ENCODE results near the gene PTPN14. TPM values are rescaled to one million over a fixed set of nuclear protein-coding genes. Genes with fewer than 3 reads are reported as not detected.

PTPN14 gene
- total RNA-seq, 5 donors from 2014 or later (not counting 1 experiment from before 2014, with no cell fraction given): 0.02 to 0.36 (median 0.29) TPM

DNA sequence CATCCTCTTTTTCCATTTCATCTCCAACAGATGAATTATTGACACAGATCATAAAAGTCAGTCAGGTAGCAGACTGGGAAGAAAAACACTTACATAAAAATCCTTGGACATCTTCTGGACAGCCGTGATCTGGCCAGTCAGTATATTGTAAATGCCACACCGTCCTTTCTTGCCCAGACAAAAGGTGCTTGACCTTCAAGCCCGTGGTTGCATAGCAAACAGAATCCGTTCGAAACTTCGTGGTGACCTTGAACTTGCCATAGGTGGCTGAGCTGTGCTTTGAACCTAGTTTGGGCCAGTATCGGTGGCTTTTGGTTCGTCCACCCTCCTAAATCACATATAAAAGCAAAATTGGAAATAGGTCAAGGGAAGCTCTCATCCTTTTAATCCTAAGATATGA, 182.0 kb downstream of the PTPN14 start:
- Histone ChIP-seq H3K27me3 (replicated peaks in 1 of 2; ENCODE audit: control insufficient read depth in 2 of 2, extremely low read depth in 1 of 2, insufficient read depth in 2 of 2, low read length in 1 of 2) (peaks cover 0 to 18% of the 10 kb centered on the region in 2 experiments), H3K9me3 (no peaks in the 10 kb centered on the region), H3K4me3 (ENCODE audit: control insufficient read depth in 1 of 2, extremely low read depth in 1 of 2, low read length in 1 of 2) (no peak overlapping the region), H3K27ac (ENCODE audit: low read length) (no peak overlapping the region), H3K36me3 (ENCODE audit: control insufficient read depth in 2 of 2, extremely low read depth in 1 of 2, insufficient read depth in 1 of 2, low read length in 1 of 2) (no peaks in the 10 kb centered on the region), H3K4me1 (ENCODE audit: control insufficient read depth in 1 of 2, extremely low read depth in 1 of 2, insufficient read depth in 2 of 2, low read length in 2 of 2) (no peaks in the 10 kb centered on the region)
- no peaks in the 10 kb centered on the region for H3K4me1 Mint-ChIP-seq
- ChIA-PET POLR2A (no interaction called here), CTCF (no interaction called here)
- no peaks in the 10 kb centered on the region for H3K36me3 Mint-ChIP-seq
- ATAC-seq (replicated peaks in 1 of 4): no peak
- peaks cover 22 to 29% of the 10 kb centered on the region in 2 donors for H3K27me3 Mint-ChIP-seq
- no peak for DNase-seq
- H3K27ac Mint-ChIP-seq: no peak overlapping the region
- H3K4me3 Mint-ChIP-seq: no peak overlapping the region
- no peaks in the 10 kb centered on the region for H3K9me3 Mint-ChIP-seq
- 89% methylated on average over 6 of the region's 8 CpGs for WGBS (ENCODE audit: insufficient coverage)

DNA sequence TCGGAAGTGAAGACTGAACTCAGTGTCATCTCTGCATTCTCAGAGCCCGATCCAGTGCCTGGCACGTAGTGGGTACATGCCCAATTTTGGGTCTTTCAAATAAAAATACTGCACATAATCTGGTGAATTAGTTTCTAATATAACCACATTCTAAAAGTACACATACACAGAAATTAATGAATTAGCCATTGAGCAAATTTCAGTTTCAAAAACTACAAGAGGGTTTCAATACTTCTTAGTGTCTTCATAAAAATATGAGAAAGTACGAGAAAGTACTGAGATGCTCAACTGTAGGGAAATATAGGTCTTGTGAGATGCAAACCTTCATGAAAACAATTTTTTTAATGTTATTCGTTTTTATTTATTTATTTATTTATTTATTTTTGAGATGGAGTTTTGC, 183.6 kb downstream of the PTPN14 start:
- Mint-ChIP-seq H3K9me3 (no peaks in the 10 kb centered on the region), H3K4me1 (no peaks in the 10 kb centered on the region), H3K27ac (no peak overlapping the region), H3K36me3 (no peaks in the 10 kb centered on the region), H3K4me3 (no peak overlapping the region), H3K27me3 (peaks cover 29 to 40% of the 10 kb centered on the region in 2 donors)
- H3K9me3 ChIP-seq: no peaks in the 10 kb centered on the region
- no peak overlapping the region for H3K4me3 ChIP-seq (ENCODE audit: control insufficient read depth in 1 of 2, extremely low read depth in 1 of 2, low read length in 1 of 2)
- no peak overlapping the region for H3K27ac ChIP-seq (ENCODE audit: low read length)
- ChIA-PET CTCF (no interaction called here), POLR2A (no interaction called here)
- DNase-seq: no peak
- peaks cover 0 to 20% of the 10 kb centered on the region in 2 experiments for H3K27me3 ChIP-seq (replicated peaks in 1 of 2; ENCODE audit: control insufficient read depth in 2 of 2, extremely low read depth in 1 of 2, insufficient read depth in 2 of 2, low read length in 1 of 2)
- no peak for ATAC-seq (replicated peaks in 1 of 4)
- no peaks in the 10 kb centered on the region for H3K36me3 ChIP-seq (ENCODE audit: control insufficient read depth in 2 of 2, extremely low read depth in 1 of 2, insufficient read depth in 1 of 2, low read length in 1 of 2)
- H3K4me1 ChIP-seq (ENCODE audit: control insufficient read depth in 1 of 2, extremely low read depth in 1 of 2, insufficient read depth in 2 of 2, low read length in 2 of 2): no peaks in the 10 kb centered on the region
- 93% methylated on average over 2 of the region's 5 CpGs for WGBS (ENCODE audit: insufficient coverage)

DNA sequence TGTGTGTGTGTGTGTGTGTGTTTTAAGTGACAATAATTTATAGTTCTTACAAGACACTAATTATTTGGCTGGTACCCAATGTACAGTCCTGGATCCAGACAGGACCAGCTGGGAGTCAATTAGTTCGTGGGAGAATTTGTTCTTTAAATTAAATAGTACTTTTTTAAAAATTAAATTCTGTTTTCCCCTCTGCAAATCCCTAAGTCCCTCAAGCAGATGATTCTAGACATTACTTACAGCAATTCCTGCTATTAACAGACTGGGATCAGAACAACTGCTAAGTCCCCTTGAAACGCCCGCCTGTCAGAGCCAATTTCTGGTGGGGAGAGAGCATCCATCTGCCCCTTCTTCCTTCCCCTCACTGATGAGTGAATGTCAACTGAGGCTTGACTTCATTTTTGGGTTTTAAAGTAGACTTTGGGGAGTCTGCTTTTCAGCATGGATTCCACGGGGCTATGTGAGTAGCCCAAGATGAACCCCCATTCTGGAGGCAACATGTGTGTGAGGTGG, 186.6 kb downstream of the PTPN14 start:
- Mint-ChIP-seq H3K36me3 (no peaks in the 10 kb centered on the region), H3K4me3 (no peak overlapping the region), H3K4me1 (no peaks in the 10 kb centered on the region), H3K27me3 (peaks cover 48 to 57% of the 10 kb centered on the region in 2 donors), H3K9me3 (no peaks in the 10 kb centered on the region), H3K27ac (no peak overlapping the region)
- ChIA-PET POLR2A (no interaction called here), CTCF (no interaction called here)
- 50% methylated on average over 1 of the region's 4 CpGs for WGBS (ENCODE audit: insufficient coverage)
- Histone ChIP-seq H3K27ac (ENCODE audit: low read length) (no peak overlapping the region), H3K36me3 (ENCODE audit: control insufficient read depth in 2 of 2, extremely low read depth in 1 of 2, insufficient read depth in 1 of 2, low read length in 1 of 2) (no peaks in the 10 kb centered on the region), H3K4me1 (ENCODE audit: control insufficient read depth in 1 of 2, extremely low read depth in 1 of 2, insufficient read depth in 2 of 2, low read length in 2 of 2) (no peaks in the 10 kb centered on the region), H3K9me3 (no peaks in the 10 kb centered on the region), H3K27me3 (replicated peaks in 1 of 2; ENCODE audit: control insufficient read depth in 2 of 2, extremely low read depth in 1 of 2, insufficient read depth in 2 of 2, low read length in 1 of 2) (peaks cover 0 to 18% of the 10 kb centered on the region in 2 experiments), H3K4me3 (ENCODE audit: control insufficient read depth in 1 of 2, extremely low read depth in 1 of 2, low read length in 1 of 2) (no peak overlapping the region)
- ATAC-seq (replicated peaks in 1 of 4) (no peak), DNase-seq (no peak)

DNA sequence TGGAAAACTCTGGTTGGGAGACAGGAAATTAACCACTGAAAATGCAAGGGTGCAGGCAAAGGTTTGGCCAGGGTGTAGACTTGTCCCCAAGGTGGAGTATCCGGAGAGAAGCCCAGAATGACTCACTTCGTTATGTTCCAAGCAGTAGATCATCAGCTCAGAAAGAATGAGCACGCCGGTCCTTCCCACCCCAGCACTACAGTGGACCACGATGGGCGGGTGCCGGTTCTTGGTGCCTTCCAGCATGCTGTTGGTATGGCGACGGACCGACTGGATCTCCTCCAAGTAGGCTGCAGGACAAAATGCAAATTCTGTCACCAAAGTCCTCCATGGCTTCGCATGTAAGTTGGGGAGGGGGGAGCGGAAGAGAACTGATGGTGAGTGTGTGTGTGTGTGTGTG, 187.0 kb downstream of the PTPN14 start:
- Histone ChIP-seq H3K4me3 (ENCODE audit: control insufficient read depth in 1 of 2, extremely low read depth in 1 of 2, low read length in 1 of 2) (no peak overlapping the region), H3K27ac (ENCODE audit: low read length) (no peak overlapping the region), H3K27me3 (replicated peaks in 1 of 2; ENCODE audit: control insufficient read depth in 2 of 2, extremely low read depth in 1 of 2, insufficient read depth in 2 of 2, low read length in 1 of 2) (peaks cover 0 to 19% of the 10 kb centered on the region in 2 experiments), H3K4me1 (ENCODE audit: control insufficient read depth in 1 of 2, extremely low read depth in 1 of 2, insufficient read depth in 2 of 2, low read length in 2 of 2) (no peaks in the 10 kb centered on the region), H3K36me3 (ENCODE audit: control insufficient read depth in 2 of 2, extremely low read depth in 1 of 2, insufficient read depth in 1 of 2, low read length in 1 of 2) (no peaks in the 10 kb centered on the region), H3K9me3 (no peaks in the 10 kb centered on the region)
- DNase-seq: no peak
- CTCF ChIA-PET: no interaction called here
- no peaks in the 10 kb centered on the region for H3K9me3 Mint-ChIP-seq
- H3K27me3 Mint-ChIP-seq: peaks cover 46 to 52% of the 10 kb centered on the region in 2 donors
- POLR2A ChIA-PET: no interaction called here
- H3K4me3 Mint-ChIP-seq: no peak overlapping the region
- ATAC-seq (replicated peaks in 1 of 4): no peak
- H3K27ac Mint-ChIP-seq: no peak overlapping the region
- 90% methylated on average over 5 of the region's 12 CpGs for WGBS (ENCODE audit: insufficient coverage)
- H3K36me3 Mint-ChIP-seq: no peaks in the 10 kb centered on the region
- no peaks in the 10 kb centered on the region for H3K4me1 Mint-ChIP-seq

DNA sequence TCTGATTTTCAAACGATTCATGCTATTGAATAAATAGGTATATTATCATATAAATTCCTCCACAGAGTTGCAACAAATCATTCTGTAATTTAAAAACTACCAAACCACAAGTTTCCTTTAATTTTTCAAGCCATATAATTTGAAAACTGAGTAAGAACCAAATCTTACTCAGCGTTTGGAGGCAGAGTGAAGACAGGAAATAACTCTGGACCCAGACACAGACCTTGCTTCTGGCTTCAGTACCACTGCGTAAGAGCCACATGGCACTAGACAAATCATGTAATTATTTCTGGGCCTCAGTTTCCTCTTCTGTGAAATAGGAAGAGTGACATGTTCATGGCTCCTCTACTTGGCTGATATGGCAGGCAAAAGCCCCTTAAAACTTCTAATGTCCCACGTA, 188.0 kb downstream of the PTPN14 start:
- Mint-ChIP-seq H3K9me3 (no peaks in the 10 kb centered on the region), H3K27ac (no peak overlapping the region), H3K4me3 (no peak overlapping the region), H3K4me1 (no peaks in the 10 kb centered on the region), H3K36me3 (no peaks in the 10 kb centered on the region), H3K27me3 (peaks cover 46 to 48% of the 10 kb centered on the region in 2 donors)
- no peaks in the 10 kb centered on the region for H3K4me1 ChIP-seq (ENCODE audit: control insufficient read depth in 1 of 2, extremely low read depth in 1 of 2, insufficient read depth in 2 of 2, low read length in 2 of 2)
- no peaks in the 10 kb centered on the region for H3K36me3 ChIP-seq (ENCODE audit: control insufficient read depth in 2 of 2, extremely low read depth in 1 of 2, insufficient read depth in 1 of 2, low read length in 1 of 2)
- no peak overlapping the region for H3K4me3 ChIP-seq (ENCODE audit: control insufficient read depth in 1 of 2, extremely low read depth in 1 of 2, low read length in 1 of 2)
- ChIA-PET POLR2A (no interaction called here), CTCF (no interaction called here)
- WGBS (ENCODE audit: insufficient coverage): 29% methylated on average over 1 of the region's 4 CpGs
- no peak overlapping the region for H3K27ac ChIP-seq (ENCODE audit: low read length)
- DNase-seq: no peak
- no peak for ATAC-seq (replicated peaks in 1 of 4)
- H3K27me3 ChIP-seq (replicated peaks in 1 of 2; ENCODE audit: control insufficient read depth in 2 of 2, extremely low read depth in 1 of 2, insufficient read depth in 2 of 2, low read length in 1 of 2): peaks cover 0 to 19% of the 10 kb centered on the region in 2 experiments
- H3K9me3 ChIP-seq: no peaks in the 10 kb centered on the region

DNA sequence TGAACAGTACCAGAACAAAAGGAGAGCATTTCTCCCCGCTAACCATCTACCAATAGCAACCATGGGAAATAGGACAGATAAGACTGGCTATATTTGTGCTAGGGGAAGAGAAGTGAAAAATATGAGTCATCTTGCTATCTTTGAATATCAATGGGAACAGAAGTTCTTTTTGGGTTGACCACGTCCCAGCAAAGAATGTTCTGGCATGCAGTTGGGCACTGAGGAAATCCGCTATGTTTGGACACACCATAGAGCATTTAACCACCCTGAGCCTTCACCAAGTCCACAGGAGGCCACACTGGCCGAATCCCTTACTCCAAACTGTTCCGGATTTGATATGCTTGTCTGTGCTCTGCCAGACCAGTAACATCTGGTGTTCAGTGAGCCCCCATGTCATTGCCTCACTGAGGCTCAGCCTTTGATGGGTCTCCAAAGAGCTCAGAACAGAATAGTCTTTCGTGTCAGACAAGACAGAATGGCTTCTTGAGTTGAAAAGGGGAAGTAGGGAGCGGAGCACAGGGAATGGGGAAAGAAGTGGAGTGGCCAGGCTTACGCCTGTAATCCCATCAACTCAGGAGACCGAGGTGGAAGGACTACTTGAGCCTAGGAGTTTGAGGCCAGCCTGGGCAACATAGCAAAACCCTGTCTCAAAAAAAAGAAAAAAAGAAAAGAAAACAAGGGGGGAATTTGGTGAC, 189.1 kb downstream of the PTPN14 start:
- Mint-ChIP-seq H3K4me1 (no peaks in the 10 kb centered on the region), H3K9me3 (no peaks in the 10 kb centered on the region), H3K27ac (no peak overlapping the region), H3K36me3 (no peaks in the 10 kb centered on the region), H3K4me3 (no peak overlapping the region), H3K27me3 (peaks cover 44 to 48% of the 10 kb centered on the region in 2 donors)
- H3K27ac ChIP-seq (ENCODE audit: low read length): no peak overlapping the region
- WGBS (ENCODE audit: insufficient coverage): 68% methylated on average over 6 of the region's 9 CpGs
- H3K9me3 ChIP-seq: no peaks in the 10 kb centered on the region
- ChIA-PET CTCF (no interaction called here), POLR2A (no interaction called here)
- H3K36me3 ChIP-seq (ENCODE audit: control insufficient read depth in 2 of 2, extremely low read depth in 1 of 2, insufficient read depth in 1 of 2, low read length in 1 of 2): no peaks in the 10 kb centered on the region
- DNase-seq (no peak), ATAC-seq (replicated peaks in 1 of 4) (no peak)
- H3K27me3 ChIP-seq (replicated peaks in 1 of 2; ENCODE audit: control insufficient read depth in 2 of 2, extremely low read depth in 1 of 2, insufficient read depth in 2 of 2, low read length in 1 of 2): peaks cover 0 to 15% of the 10 kb centered on the region in 2 experiments
- no peaks in the 10 kb centered on the region for H3K4me1 ChIP-seq (ENCODE audit: control insufficient read depth in 1 of 2, extremely low read depth in 1 of 2, insufficient read depth in 2 of 2, low read length in 2 of 2)
- no peak overlapping the region for H3K4me3 ChIP-seq (ENCODE audit: control insufficient read depth in 1 of 2, extremely low read depth in 1 of 2, low read length in 1 of 2)
